CD4-positive, alpha-beta memory T cell (primary cell): ENCODE measurements around the gene ARMC10. TPM values are rescaled to one million over a fixed set of nuclear protein-coding genes. Genes with fewer than 3 reads are reported as not detected.
A peak's percentile ranks its signal among the peaks of the same experiment; 100 is the strongest.
"Not testable (repeated sequence)": the region's sequence is repeated elsewhere in the genome, so short reads cannot be mapped to it uniquely, and the experiment has no call there.

Experiments used
- CTCF ChIA-PET: fragments of 350-600 bp; sonication (Branson Sonifier 250); formaldehyde crosslinking; loops from one replicate; lab custom pipeline; 2021; ENCODE audit warnings: inconsistent platforms; ENCODE audit not compliant: partially characterized antibody; lab: Charles Lee
- POLR2A ChIA-PET: fragments of 350-600 bp; sonication (Branson Sonifier 250); formaldehyde crosslinking; loops from one replicate; lab custom pipeline; 2021; ENCODE audit not compliant: partially characterized antibody; lab: Charles Lee
- DNase-seq, 5 donors: peaks; one replicate each; pipeline versions ENCODE4 v3.0.0 to v3.0.0-alpha.2; 2020 to 2022; ENCODE audit warnings: mixed read lengths in 1 of 5
- H3K27ac ChIP-seq: one replicate; pipeline ENCODE4 v1.7.0; 2013; ENCODE audit warnings: low read depth, low read length
- H3K27me3 ChIP-seq: 2 replicates; pipeline ENCODE4 v1.7.0; 2013; ENCODE audit warnings: mild to moderate bottlenecking, low read length, moderate library complexity; ENCODE audit not compliant: insufficient read depth
- H3K36me3 ChIP-seq: 2 replicates; pipeline ENCODE4 v1.7.0; 2013; ENCODE audit warnings: mild to moderate bottlenecking, low read length, moderate library complexity; ENCODE audit not compliant: insufficient read depth
- H3K4me1 ChIP-seq: 2 replicates; pipeline ENCODE4 v1.7.0; 2013; ENCODE audit warnings: mild to moderate bottlenecking, low read length, moderate library complexity; ENCODE audit not compliant: insufficient read depth
- H3K4me3 ChIP-seq, 2 donors: one replicate each; pipeline ENCODE4 v1.7.0; 2013; ENCODE audit warnings: low read length in 2 of 2, mild to moderate bottlenecking in 1 of 2
- H3K9me3 ChIP-seq, 2 donors: one replicate each; pipeline ENCODE4 v1.7.0; 2013; ENCODE audit warnings: low read length in 2 of 2, control low read depth in 1 of 2; ENCODE audit not compliant: control insufficient read depth in 1 of 2
- H3K27ac Mint-ChIP-seq, 7 donors: one replicate each; pipeline ENCODE4 v1.8.0; 2020 to 2021; ENCODE audit warnings: mixed read lengths in 7 of 7, mild to moderate bottlenecking in 6 of 7, inconsistent platforms in 3 of 7, moderate library complexity in 3 of 7
- H3K27me3 Mint-ChIP-seq, 2 donors: one replicate each; pipeline ENCODE4 v1.8.0; 2020 to 2021; ENCODE audit warnings: mixed read lengths in 2 of 2
- H3K36me3 Mint-ChIP-seq, 2 donors: one replicate each; pipeline ENCODE4 v1.8.0; 2020 to 2021; ENCODE audit warnings: mixed read lengths in 2 of 2, inconsistent platforms in 1 of 2, mild to moderate bottlenecking in 1 of 2
- H3K4me1 Mint-ChIP-seq, 4 donors: one replicate each; pipeline ENCODE4 v1.8.0; 2020 to 2021; ENCODE audit warnings: mixed read lengths in 4 of 4, mild to moderate bottlenecking in 1 of 4
- H3K4me3 Mint-ChIP-seq, 8 donors: one replicate each; pipeline ENCODE4 v1.8.0; 2020 to 2021; ENCODE audit warnings: mixed read lengths in 8 of 8, mild to moderate bottlenecking in 7 of 8, moderate library complexity in 6 of 8, inconsistent platforms in 3 of 8
- H3K9me3 Mint-ChIP-seq, 8 donors: one replicate each; pipeline ENCODE4 v1.8.0; 2020 to 2021; ENCODE audit warnings: mixed read lengths in 8 of 8, mild to moderate bottlenecking in 5 of 8, inconsistent platforms in 3 of 8, moderate library complexity in 1 of 8
- intact Hi-C: fragments of 100-400 bp; cut with micrococcal nuclease; formaldehyde crosslinking; loops from one replicate; pipeline ENCODE4 v1.15.1; 2023
- polyA plus RNA-seq, 2 donors: library from polyadenylated mRNA; unstranded; fragments of 300-500 nt; fragmentation: Illumina TruSeq; gene quantifications; one replicate each; pipeline ENCODE4 v1.2.3, GENCODE V29; 2021
- total RNA-seq, 2 experiments: library from RNA; stranded (reverse); gene quantifications; one replicate each; pipeline ENCODE4 v1.2.3, GENCODE V29; 2021

The ARMC10 gene
- total and polyA plus RNA-seq, 4 experiments from 2014 or later, result 28.4 to 54.2 (median 35.8) TPM

GRCh38 chr7:103037823-103038739, 36.9 kb upstream of the ARMC10 start:
- H3K27ac ChIP-seq, H3K36me3 ChIP-seq, H3K4me1 ChIP-seq, H3K9me3 ChIP-seq, H3K27me3 ChIP-seq, POLR2A ChIA-PET, H3K4me3 ChIP-seq, H3K36me3 Mint-ChIP-seq, H3K27me3 Mint-ChIP-seq, intact Hi-C loops, CTCF ChIA-PET: not testable (repeated sequence)
- Mint-ChIP-seq H3K27ac (peak overlapping the region in 1 of 7 donors; percentile 21), H3K4me3 (peak overlapping the region in 2 of 8 donors; percentile 35 to 39), H3K4me1 (peaks cover 0 to 12% (median 0%) of the 10 kb centered on the region in 4 donors), H3K9me3 (peaks cover 0 to 22% (median 10%) of the 10 kb centered on the region in 8 donors)
- peak in 3 of 5 donors; percentile 12 to 38 (median 37) for DNase-seq

GRCh38 chr7:103041815-103042214, 33.1 kb upstream of the ARMC10 start:
- H3K4me1 ChIP-seq, H3K27me3 ChIP-seq, H3K27ac Mint-ChIP-seq, CTCF ChIA-PET, H3K27ac ChIP-seq, DNase-seq, H3K36me3 ChIP-seq, POLR2A ChIA-PET, H3K4me3 ChIP-seq, intact Hi-C loops, H3K9me3 ChIP-seq, H3K4me3 Mint-ChIP-seq, H3K27me3 Mint-ChIP-seq: not testable (repeated sequence)
- Mint-ChIP-seq H3K9me3 (peaks cover 0 to 24% (median 12%) of the 10 kb centered on the region in 8 donors), H3K36me3 (peaks cover 0 to 12% of the 10 kb centered on the region in 2 donors), H3K4me1 (peaks cover 0 to 12% (median 0%) of the 10 kb centered on the region in 4 donors)

- H3K27me3 Mint-ChIP-seq, result no peaks in the 10 kb centered on the region
- intact Hi-C loops, result no loop called here
Observed at GRCh38 chr7:103048833-103049232, 26.1 kb upstream of the ARMC10 start.

GRCh38 chr7:103051519-103051918, 23.4 kb upstream of the ARMC10 start:
- Histone ChIP-seq H3K4me3 (no peak overlapping the region), H3K36me3 (no peaks in the 10 kb centered on the region), H3K27ac (no peak overlapping the region), H3K9me3 (no peaks in the 10 kb centered on the region), H3K27me3 (no peaks in the 10 kb centered on the region), H3K4me1 (no peaks in the 10 kb centered on the region)
- CTCF ChIA-PET, result no interaction called here
- Mint-ChIP-seq H3K27ac (no peak overlapping the region), H3K4me3 (no peak overlapping the region), H3K36me3 (peaks cover 0 to 4% of the 10 kb centered on the region in 2 donors), H3K27me3 (no peaks in the 10 kb centered on the region), H3K4me1 (no peaks in the 10 kb centered on the region), H3K9me3 (peaks cover 0 to 6% (median 0%) of the 10 kb centered on the region in 8 donors)
- POLR2A ChIA-PET, result no interaction called here
- intact Hi-C loops, result no loop called here
- DNase-seq, result no peak

More at GRCh38 chr7:103048833-103049232, 26.1 kb upstream of the ARMC10 start:
- no peak overlapping the region for H3K4me3 Mint-ChIP-seq
- no peaks in the 10 kb centered on the region for H3K36me3 ChIP-seq
- DNase-seq, result no peak
- POLR2A ChIA-PET, result no interaction called here
- H3K27ac Mint-ChIP-seq, result no peak overlapping the region
- no peak overlapping the region for H3K4me3 ChIP-seq
- no peaks in the 10 kb centered on the region for H3K27me3 ChIP-seq
- H3K4me1 ChIP-seq, result no peaks in the 10 kb centered on the region
- H3K9me3 ChIP-seq, result no peaks in the 10 kb centered on the region
- H3K27ac ChIP-seq, result no peak overlapping the region
- CTCF ChIA-PET, result interaction anchor here (1.4 kb wide), 1 partner anchor 13 kb away, joined by 5 read pairs; no protein-coding TSS in a partner anchor
- H3K9me3 Mint-ChIP-seq, result peaks cover 0 to 8% (median 0%) of the 10 kb centered on the region in 8 donors
- H3K36me3 Mint-ChIP-seq, result peaks cover 0 to 4% of the 10 kb centered on the region in 2 donors
- no peaks in the 10 kb centered on the region for H3K4me1 Mint-ChIP-seq

GRCh38 chr7:103056006-103056405, 18.9 kb upstream of the ARMC10 start:
- H3K4me3 Mint-ChIP-seq, CTCF ChIA-PET, H3K9me3 ChIP-seq, H3K27ac ChIP-seq, H3K36me3 Mint-ChIP-seq, H3K27me3 ChIP-seq, H3K4me3 ChIP-seq, H3K36me3 ChIP-seq, H3K27ac Mint-ChIP-seq, H3K9me3 Mint-ChIP-seq, H3K4me1 ChIP-seq, DNase-seq, H3K27me3 Mint-ChIP-seq, intact Hi-C loops, H3K4me1 Mint-ChIP-seq, POLR2A ChIA-PET: not testable (repeated sequence)

GRCh38 chr7:103058122-103058521, 16.8 kb upstream of the ARMC10 start:
- no peaks in the 10 kb centered on the region for H3K36me3 Mint-ChIP-seq
- no peaks in the 10 kb centered on the region for H3K9me3 Mint-ChIP-seq
- Histone ChIP-seq H3K4me1 (no peaks in the 10 kb centered on the region), H3K27me3 (no peaks in the 10 kb centered on the region), H3K4me3 (no peak overlapping the region), H3K27ac (no peak overlapping the region), H3K9me3 (no peaks in the 10 kb centered on the region), H3K36me3 (no peaks in the 10 kb centered on the region)
- ChIA-PET POLR2A (no interaction called here), CTCF (no interaction called here)
- H3K27me3 Mint-ChIP-seq, result no peaks in the 10 kb centered on the region
- no peak overlapping the region for H3K27ac Mint-ChIP-seq
- DNase-seq, result no peak
- H3K4me1 Mint-ChIP-seq, result no peaks in the 10 kb centered on the region
- intact Hi-C loops, result no loop called here
- no peak overlapping the region for H3K4me3 Mint-ChIP-seq

- Mint-ChIP-seq H3K4me1 (no peaks in the 10 kb centered on the region), H3K27ac (peak overlapping the region in 1 of 7 donors; percentile 3), H3K4me3 (no peak overlapping the region), H3K36me3 (no peaks in the 10 kb centered on the region), H3K27me3 (no peaks in the 10 kb centered on the region), H3K9me3 (no peaks in the 10 kb centered on the region)
- Histone ChIP-seq H3K36me3 (no peaks in the 10 kb centered on the region), H3K4me3 (no peak overlapping the region), H3K9me3 (no peaks in the 10 kb centered on the region), H3K4me1 (no peaks in the 10 kb centered on the region), H3K27ac (no peak overlapping the region), H3K27me3 (no peaks in the 10 kb centered on the region)
- ChIA-PET CTCF (interaction anchor here (1.2 to 1.3 kb wide), 3 partner anchors 9 to 301 kb away, joined by 3 to 5 read pairs (median 5); no protein-coding TSS in a partner anchor), POLR2A (no interaction called here)
- no peak for DNase-seq
- intact Hi-C loops, result no loop called here
Observed at GRCh38 chr7:103059471-103059870, 15.5 kb upstream of the ARMC10 start.
